HG02623 (cell line): ENCODE results near the gene BCL11B.

Experiments
- ATAC-seq: cut with Tn5 transposase; IDR thresholded peaks from one replicate; pipeline ENCODE4 v1.9.1; 2021; ENCODE audit warnings: moderate library complexity; ENCODE audit not compliant: unreplicated experiment

BCL11B gene

GRCh38 chr14:99141236-99141635 is 130.8 kb downstream of the BCL11B start:
- no peak for ATAC-seq

GRCh38 chr14:99138999-99139865 is 132.8 kb downstream of the BCL11B start:
- no peak for ATAC-seq

- no peak for ATAC-seq
These were observed 134.0 kb downstream of the BCL11B start for GRCh38 chr14:99137913-99138571.

GRCh38 chr14:99137001-99137700 is 134.8 kb downstream of the BCL11B start:
- no peak for ATAC-seq

GRCh38 chr14:99136401-99136800 is 135.6 kb downstream of the BCL11B start:
- no peak for ATAC-seq

- ATAC-seq = no peak
These were observed 136.0 kb downstream of the BCL11B start for GRCh38 chr14:99136047-99136400.

GRCh38 chr14:99134516-99135046 is 137.4 kb downstream of the BCL11B start:
- no peak for ATAC-seq

- no peak for ATAC-seq
These were observed 138.1 kb downstream of the BCL11B start for GRCh38 chr14:99133636-99134515.

GRCh38 chr14:99132821-99133635 is 139.0 kb downstream of the BCL11B start:
- ATAC-seq = no peak

GRCh38 chr14:99131632-99132271 is 140.2 kb downstream of the BCL11B start:
- no peak for ATAC-seq

- no peak for ATAC-seq
These were observed 142.0 kb downstream of the BCL11B start for GRCh38 chr14:99129998-99130397.

GRCh38 chr14:99129211-99129696 is 142.7 kb downstream of the BCL11B start:
- no peak for ATAC-seq

- ATAC-seq = no peak
These were observed 143.8 kb downstream of the BCL11B start for GRCh38 chr14:99128185-99128584.

- ATAC-seq = no peak
These were observed 144.3 kb downstream of the BCL11B start for GRCh38 chr14:99127651-99128167.

- ATAC-seq = no peak
These were observed 146.2 kb downstream of the BCL11B start for GRCh38 chr14:99125616-99126431.

GRCh38 chr14:99125113-99125512 is 146.9 kb downstream of the BCL11B start:
- ATAC-seq = no peak

- no peak for ATAC-seq
These were observed 147.4 kb downstream of the BCL11B start for GRCh38 chr14:99124482-99125105.
